Endodermal cell (in vitro differentiated cells): Measurements from ENCODE around the gene VAC14. TPM values are rescaled to one million over a fixed set of nuclear protein-coding genes. Genes with fewer than 3 reads are reported as not detected.

ENCODE experiments used
- DNase-seq: peaks from one replicate; pipeline ENCODE4 v3.0.0-alpha.2; 2017
- H3K27ac ChIP-seq: 2 replicates; pipeline ENCODE4 v1.5.1; 2013; ENCODE audit warnings: mild to moderate bottlenecking, low read depth, low read length, moderate library complexity
- H3K27me3 ChIP-seq: 2 replicates; pipeline ENCODE4 v1.6.1; 2013; ENCODE audit warnings: mild to moderate bottlenecking, low read length, moderate library complexity; ENCODE audit not compliant: insufficient read depth, control insufficient read depth, poor library complexity, severe bottlenecking
- H3K36me3 ChIP-seq: 2 replicates; pipeline ENCODE4 v1.7.0; 2013; ENCODE audit warnings: mild to moderate bottlenecking, low read length, moderate library complexity; ENCODE audit not compliant: control insufficient read depth, insufficient read depth
- H3K4me1 ChIP-seq: one replicate; pipeline ENCODE4 v1.7.0; 2013; ENCODE audit warnings: low read length; ENCODE audit not compliant: control insufficient read depth, insufficient read depth
- H3K4me3 ChIP-seq: 2 replicates; pipeline ENCODE4 v1.5.1; 2013; ENCODE audit warnings: mild to moderate bottlenecking, low read length, moderate library complexity
- H3K9ac ChIP-seq: 2 replicates; pipeline ENCODE4 v1.6.1; 2013; ENCODE audit warnings: mild to moderate bottlenecking, low read length, moderate library complexity; ENCODE audit not compliant: poor library complexity, severe bottlenecking; ENCODE audit errors: extremely low read depth
- H3K9me3 ChIP-seq: 2 replicates; pipeline ENCODE4 v1.6.1; 2013; ENCODE audit warnings: mild to moderate bottlenecking, low read length, moderate library complexity; ENCODE audit not compliant: control insufficient read depth
- H3K27ac Mint-ChIP-seq: 2 replicates; pipeline ENCODE4 v1.8.0; 2020; ENCODE audit warnings: mixed read lengths
- H3K27me3 Mint-ChIP-seq: 2 replicates; pipeline ENCODE4 v1.8.0; 2021; ENCODE audit warnings: mild to moderate bottlenecking, mixed read lengths; ENCODE audit not compliant: insufficient read depth
- H3K36me3 Mint-ChIP-seq: 2 replicates; pipeline ENCODE4 v1.8.0; 2020; ENCODE audit warnings: low read depth, mixed read lengths
- H3K4me1 Mint-ChIP-seq: 2 replicates; pipeline ENCODE4 v1.8.0; 2020; ENCODE audit warnings: mixed read lengths
- H3K4me3 Mint-ChIP-seq: 2 replicates; pipeline ENCODE4 v1.8.0; 2020; ENCODE audit warnings: mild to moderate bottlenecking, moderate library complexity, mixed read lengths
- H3K9me3 Mint-ChIP-seq: 2 replicates; pipeline ENCODE4 v1.8.0; 2020; ENCODE audit warnings: mild to moderate bottlenecking, mixed read lengths
- WGBS, 2 experiments: methylation state at CpG; one replicate each; pipeline versions ENCODE4 v1.1.5 to v1.1.7; 2013; ENCODE audit warnings: missing lambda C conversion rate in 2 of 2, mixed read lengths in 1 of 2; ENCODE audit not compliant: insufficient coverage in 1 of 2, insufficient read length in 1 of 2; 5-methylcytosine and 5-hydroxymethylcytosine counted together
- total RNA-seq, 2 donors: library from RNA; stranded (reverse); fragmentation: NEBNext Ultra II Directional in 1 of 2; extraction: Animal tissue kit (Norgen Biotek cat#: 25700) in 1 of 2; gene quantifications; 2 replicates in 1 of 2; 3 replicates in 1 of 2; pipeline ENCODE4 v1.2.1, GENCODE V29; 2021
- TF ChIP-seq, protein P1 (sequence below): fragments of 200-600 bp; sonication (generic); conservative IDR thresholded peaks from 2 replicates; pipeline ENCODE4 v1.5.0; 2021; ENCODE audit warnings: antibody characterized with exemption, mild to moderate bottlenecking

VAC14 gene
- total RNA-seq, 2 donors from 2014 or later, result 47.5 to 48.7 TPM

GRCh38 chr16:70685938-70686375, 115.0 kb downstream of the VAC14 start, which contains the start of gene MTSS2:
Gene MTSS2, minus strand, starts transcription at chr16:70686053. Its CDS starts 262 bp downstream, at chr16:70685791.
- H3K4me1 ChIP-seq, result peaks cover 4% of the 10 kb centered on the region
- Mint-ChIP-seq H3K27ac (peak within 1 kb of the TSS; percentile 48), H3K36me3 (no peaks in the 10 kb centered on the region), H3K4me3 (peak within 1 kb of the TSS; percentile 62), H3K9me3 (no peaks in the 10 kb centered on the region), H3K27me3 (peaks cover 1% of the 10 kb centered on the region), H3K4me1 (no peaks in the 10 kb centered on the region)
- H3K4me3 ChIP-seq, result peak within 1 kb of the TSS; percentile 81
- H3K9me3 ChIP-seq, result no peaks in the 10 kb centered on the region
- 0 to 2% methylated on average over 2 to 71 of the region's 72 CpGs for WGBS, 2 experiments
- H3K27me3 ChIP-seq, result no peaks in the 10 kb centered on the region
- H3K9ac ChIP-seq, result peak within 1 kb of the TSS; percentile 47
- peak within 1 kb of the TSS; percentile 32 for H3K27ac ChIP-seq
- peak; percentile 93 for DNase-seq
- TF ChIP-seq, protein P1, sequence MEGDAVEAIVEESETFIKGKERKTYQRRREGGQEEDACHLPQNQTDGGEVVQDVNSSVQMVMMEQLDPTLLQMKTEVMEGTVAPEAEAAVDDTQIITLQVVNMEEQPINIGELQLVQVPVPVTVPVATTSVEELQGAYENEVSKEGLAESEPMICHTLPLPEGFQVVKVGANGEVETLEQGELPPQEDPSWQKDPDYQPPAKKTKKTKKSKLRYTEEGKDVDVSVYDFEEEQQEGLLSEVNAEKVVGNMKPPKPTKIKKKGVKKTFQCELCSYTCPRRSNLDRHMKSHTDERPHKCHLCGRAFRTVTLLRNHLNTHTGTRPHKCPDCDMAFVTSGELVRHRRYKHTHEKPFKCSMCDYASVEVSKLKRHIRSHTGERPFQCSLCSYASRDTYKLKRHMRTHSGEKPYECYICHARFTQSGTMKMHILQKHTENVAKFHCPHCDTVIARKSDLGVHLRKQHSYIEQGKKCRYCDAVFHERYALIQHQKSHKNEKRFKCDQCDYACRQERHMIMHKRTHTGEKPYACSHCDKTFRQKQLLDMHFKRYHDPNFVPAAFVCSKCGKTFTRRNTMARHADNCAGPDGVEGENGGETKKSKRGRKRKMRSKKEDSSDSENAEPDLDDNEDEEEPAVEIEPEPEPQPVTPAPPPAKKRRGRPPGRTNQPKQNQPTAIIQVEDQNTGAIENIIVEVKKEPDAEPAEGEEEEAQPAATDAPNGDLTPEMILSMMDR, result peak; percentile 26
- H3K36me3 ChIP-seq, result no peaks in the 10 kb centered on the region

DNA sequence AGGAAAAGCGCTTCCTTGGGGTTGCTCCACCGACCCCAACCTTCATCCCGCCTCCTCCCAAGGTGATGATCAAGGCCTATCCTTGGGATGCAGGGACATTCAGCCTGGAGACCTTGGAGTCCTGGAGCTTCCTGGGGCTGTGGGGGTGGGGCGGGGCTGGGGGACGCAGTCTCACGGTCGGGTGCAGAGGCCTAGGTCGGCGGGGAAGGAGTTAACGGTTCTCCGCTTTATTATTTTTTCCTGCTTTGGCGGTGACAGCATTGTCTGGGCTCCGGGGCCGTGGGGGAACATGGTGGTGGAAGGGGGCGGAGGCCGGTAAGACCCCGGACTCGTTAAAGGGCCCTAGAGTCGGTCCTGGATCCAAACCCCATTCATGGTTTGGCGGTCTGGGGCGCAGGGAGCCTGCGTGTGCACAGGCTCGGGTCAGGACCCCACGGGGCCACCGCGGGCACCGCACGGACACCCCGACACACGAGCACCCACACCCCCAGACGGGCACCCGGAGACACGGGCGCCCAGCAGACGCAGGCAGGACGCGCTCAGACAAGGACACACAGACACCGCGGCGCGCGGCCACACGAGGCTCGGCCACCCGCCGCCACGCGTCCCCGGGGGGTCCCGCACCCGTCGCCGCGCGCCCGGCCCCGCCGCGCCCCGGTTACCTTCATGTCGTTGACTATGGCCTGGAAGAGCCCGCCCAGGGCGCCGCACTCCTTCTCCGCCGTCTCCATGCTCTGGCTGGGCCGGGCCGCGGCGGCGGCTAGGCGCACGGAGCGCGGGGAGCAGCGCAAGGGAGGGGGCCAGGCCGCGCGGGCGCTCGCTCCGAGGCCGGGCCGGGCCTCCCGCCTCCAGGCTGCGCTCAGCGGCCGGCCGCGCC, 115.7 kb downstream of the VAC14 start:
- Histone ChIP-seq H3K36me3 (no peaks in the 10 kb centered on the region), H3K27me3 (no peaks in the 10 kb centered on the region), H3K27ac (no peak overlapping the region), H3K9ac (peak overlapping the region; percentile 47), H3K9me3 (no peaks in the 10 kb centered on the region), H3K4me1 (peaks cover 4% of the 10 kb centered on the region), H3K4me3 (peak overlapping the region; percentile 81)
- WGBS, 2 experiments, result 4 to 10% methylated on average over 10 to 90 of the region's 90 CpGs
- TF ChIP-seq, protein P1, result no peak
- Mint-ChIP-seq H3K4me3 (peak overlapping the region; percentile 62), H3K27me3 (peaks cover 1% of the 10 kb centered on the region), H3K36me3 (no peaks in the 10 kb centered on the region), H3K9me3 (no peaks in the 10 kb centered on the region), H3K4me1 (no peaks in the 10 kb centered on the region), H3K27ac (no peak overlapping the region)
- DNase-seq, result peak; percentile 70

GRCh38 chr16:70684146-70685060, 116.6 kb downstream of the VAC14 start:
- Histone ChIP-seq H3K9ac (no peak overlapping the region), H3K27me3 (no peaks in the 10 kb centered on the region), H3K4me3 (peak overlapping the region; percentile 81), H3K4me1 (peaks cover 4% of the 10 kb centered on the region), H3K9me3 (no peaks in the 10 kb centered on the region), H3K27ac (no peak overlapping the region), H3K36me3 (peaks cover 2% of the 10 kb centered on the region)
- no peaks in the 10 kb centered on the region for H3K36me3 Mint-ChIP-seq
- peak overlapping the region; percentile 62 for H3K4me3 Mint-ChIP-seq
- no peak overlapping the region for H3K27ac Mint-ChIP-seq
- peaks cover 1% of the 10 kb centered on the region for H3K27me3 Mint-ChIP-seq
- H3K4me1 Mint-ChIP-seq, result no peaks in the 10 kb centered on the region
- WGBS, 2 experiments, result 83 to 94% methylated on average over 4 to 13 of the region's 14 CpGs
- TF ChIP-seq, protein P1, result no peak
- H3K9me3 Mint-ChIP-seq, result no peaks in the 10 kb centered on the region
- DNase-seq, result no peak
